Stimulated activated CD4-positive, alpha-beta T cell treated with anti-CD3 and anti-CD28 coated beads, Interleukin-2, amount 100 ng/mL, for 24 hours (primary cell): ENCODE results near the gene UBAC2.
"Not testable (repeated sequence)": the region's sequence is repeated elsewhere in the genome, so short reads cannot be mapped to it uniquely, and the experiment has no call there.

Experiments used
- DNase-seq, 2 donors: peaks; one replicate each; pipeline ENCODE4 v3.0.0-alpha.2; 2020

The UBAC2 gene

GRCh38 chr13:99399623-99399974 lies 198.9 kb downstream of the UBAC2 start:
- DNase-seq, result no peak

- DNase-seq, result no peak
Observed at GRCh38 chr13:99403458-99403971, 202.9 kb downstream of the UBAC2 start.

GRCh38 chr13:99404005-99404755 lies 203.5 kb downstream of the UBAC2 start:
- no peak for DNase-seq

DNA sequence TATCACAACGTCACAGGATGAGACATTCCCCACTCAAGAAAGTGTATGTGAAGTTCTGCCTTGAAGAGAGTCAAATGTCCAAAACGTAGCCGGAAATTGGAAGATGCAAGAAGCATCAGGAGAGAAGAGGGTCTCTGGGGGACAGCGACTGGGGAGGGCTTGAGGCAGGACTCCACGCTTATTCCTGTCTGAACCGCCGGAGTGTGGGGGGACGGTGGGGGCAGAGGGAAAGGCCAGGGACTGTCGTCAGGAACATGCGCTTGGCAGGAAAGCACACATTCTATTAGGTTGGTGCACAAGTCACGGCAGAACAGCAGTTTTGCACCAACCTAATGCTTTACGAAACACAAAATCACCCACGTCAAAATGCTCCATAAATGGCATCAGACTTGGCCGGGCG lies 205.3 kb downstream of the UBAC2 start:
- DNase-seq, result no peak

GRCh38 chr13:99406799-99407201 lies 206.1 kb downstream of the UBAC2 start:
- DNase-seq, result no peak

GRCh38 chr13:99407906-99408702 lies 207.4 kb downstream of the UBAC2 start:
- DNase-seq, result no peak

- DNase-seq, result no peak
Observed at GRCh38 chr13:99408703-99409000, 208.0 kb downstream of the UBAC2 start.

GRCh38 chr13:99409461-99410083 lies 208.9 kb downstream of the UBAC2 start:
- DNase-seq, result not testable (repeated sequence)

GRCh38 chr13:99410646-99411475 lies 210.2 kb downstream of the UBAC2 start:
- DNase-seq, result not testable (repeated sequence)

- DNase-seq, result no peak
Observed at GRCh38 chr13:99412856-99413255, 212.2 kb downstream of the UBAC2 start.

DNA sequence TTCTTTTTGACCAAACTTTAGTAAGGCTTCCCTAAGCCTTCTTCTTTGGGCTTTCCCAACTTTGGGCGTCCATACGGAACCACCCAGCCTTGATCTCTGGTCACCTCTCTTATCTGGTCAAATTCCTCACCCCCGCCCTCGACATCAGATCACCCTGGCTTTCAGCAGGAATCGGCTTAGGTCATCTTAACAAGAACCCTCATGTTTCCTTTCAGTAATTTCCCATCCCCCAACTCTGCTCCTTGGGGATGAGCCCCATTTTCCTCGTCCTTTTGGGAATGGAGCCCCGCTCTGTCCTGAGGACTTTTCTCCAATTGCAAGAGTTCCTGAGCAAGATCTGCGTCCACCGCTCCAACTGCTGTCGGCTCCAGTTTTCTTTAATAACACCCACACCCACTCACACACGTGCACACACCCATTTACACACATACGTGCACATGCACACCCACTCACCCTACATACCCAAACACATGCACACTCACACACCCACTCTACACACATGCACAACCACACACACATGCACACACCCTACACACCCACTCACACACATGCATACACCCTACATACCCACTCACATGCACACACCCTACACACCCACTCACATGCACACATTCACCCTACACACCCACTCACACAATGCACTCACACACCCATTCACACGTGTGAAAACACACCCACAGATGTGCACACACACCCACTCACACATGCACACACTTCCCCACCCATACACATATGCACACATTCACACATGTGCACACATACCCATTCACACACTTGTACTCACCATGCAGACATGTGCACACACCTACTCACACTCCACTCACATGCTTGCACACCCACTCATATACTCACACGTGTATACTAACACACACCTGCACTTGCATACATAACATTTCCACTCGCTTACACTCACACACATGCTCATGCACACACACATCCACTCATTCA lies 213.7 kb downstream of the UBAC2 start:
- no peak for DNase-seq

DNA sequence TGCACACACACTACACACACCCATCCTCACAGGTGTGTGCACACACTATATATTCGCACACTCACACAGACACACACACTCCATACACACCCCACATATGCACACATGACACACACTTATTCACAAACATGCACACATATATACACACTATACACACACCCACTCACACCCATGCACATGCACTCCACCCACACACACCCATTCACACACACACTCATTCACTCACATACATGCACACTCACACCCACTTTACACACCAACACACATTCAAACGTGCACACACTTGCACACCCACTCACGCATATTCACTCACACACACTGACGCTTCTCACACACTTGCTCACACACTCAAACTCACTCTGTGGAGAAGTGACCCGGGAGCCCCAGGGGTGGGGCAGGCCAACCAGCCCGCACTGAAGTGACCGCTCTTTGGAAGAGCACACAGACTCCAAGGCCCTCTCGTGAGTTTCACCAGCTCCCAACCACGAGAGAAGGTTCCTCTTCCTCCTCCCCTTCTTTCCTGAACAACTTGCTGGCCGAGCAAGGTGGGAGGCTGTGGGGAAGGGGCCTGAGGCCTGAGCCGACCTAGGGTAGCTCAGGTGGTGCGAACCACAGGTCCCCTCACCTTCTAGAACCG lies 214.5 kb downstream of the UBAC2 start:
- no peak for DNase-seq

DNA sequence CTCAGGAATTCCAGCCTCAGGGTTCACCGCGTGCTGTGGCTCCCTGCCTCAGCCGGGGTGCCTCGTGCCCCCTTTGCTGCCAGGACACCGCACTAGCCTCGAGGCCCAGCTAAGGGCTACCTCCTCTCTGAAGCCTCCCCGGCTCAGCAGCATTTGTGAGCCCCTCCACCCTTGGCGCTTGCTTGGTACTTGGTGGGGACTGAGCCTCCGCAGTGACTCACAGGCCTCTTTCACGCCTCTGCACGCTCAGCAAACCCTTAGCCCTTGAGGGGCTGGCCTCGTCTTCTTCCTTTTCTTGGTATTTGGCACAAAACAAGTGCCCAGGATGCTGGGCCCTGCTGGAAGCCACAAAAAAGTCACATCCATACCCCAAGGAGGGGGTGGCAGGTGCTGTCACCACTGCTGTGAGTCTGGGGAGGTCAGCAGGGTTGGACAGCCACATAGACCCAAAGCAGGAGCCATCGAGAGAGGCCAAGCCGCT lies 215.2 kb downstream of the UBAC2 start:
- DNase-seq, result peak in 1 of 2 donors; percentile 64

GRCh38 chr13:99416411-99417121 lies 215.9 kb downstream of the UBAC2 start:
- no peak for DNase-seq

DNA sequence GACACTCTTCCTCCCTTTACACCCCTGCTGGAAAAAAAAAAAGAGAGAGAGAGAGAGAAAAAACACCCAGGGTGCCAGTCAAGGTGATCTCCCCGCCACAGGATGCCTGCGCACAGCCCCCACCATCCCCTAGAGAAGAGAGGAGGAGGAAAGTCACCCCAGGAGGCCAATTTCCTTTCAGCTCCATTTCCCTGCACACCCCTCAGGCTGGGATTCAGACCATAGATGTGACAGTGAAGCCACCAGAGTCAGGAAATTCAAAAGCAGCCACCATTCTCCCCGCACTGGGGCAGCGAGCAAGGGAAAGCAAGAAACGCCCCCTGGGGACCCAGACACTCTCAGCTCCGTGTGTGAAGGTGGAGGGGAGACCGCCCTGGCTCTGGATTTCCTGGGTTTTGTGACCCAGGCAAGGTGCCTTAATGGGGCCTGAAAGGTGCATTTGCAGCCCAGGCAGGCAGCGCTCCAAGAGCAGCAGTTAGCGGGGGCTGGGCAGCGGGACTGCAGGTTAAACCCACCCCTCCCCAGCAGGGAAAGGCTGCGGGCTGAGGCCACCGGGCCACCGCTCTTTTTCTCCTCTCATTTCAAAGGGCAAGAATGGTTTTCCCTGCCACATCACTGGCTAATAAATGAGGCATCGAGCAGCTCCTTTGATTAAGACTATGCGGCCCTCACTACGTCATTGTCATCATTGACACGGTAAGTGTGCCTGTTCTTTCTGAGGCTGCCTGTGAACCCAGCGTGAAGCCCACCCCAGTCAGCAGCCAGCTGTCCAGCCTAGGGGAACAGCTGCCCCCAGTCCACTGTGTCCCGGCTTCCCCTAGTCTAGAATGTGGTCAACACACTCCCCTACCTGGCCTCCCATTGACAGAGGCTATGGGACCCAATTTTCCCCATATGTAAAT lies 216.8 kb downstream of the UBAC2 start:
- DNase-seq, result no peak

DNA sequence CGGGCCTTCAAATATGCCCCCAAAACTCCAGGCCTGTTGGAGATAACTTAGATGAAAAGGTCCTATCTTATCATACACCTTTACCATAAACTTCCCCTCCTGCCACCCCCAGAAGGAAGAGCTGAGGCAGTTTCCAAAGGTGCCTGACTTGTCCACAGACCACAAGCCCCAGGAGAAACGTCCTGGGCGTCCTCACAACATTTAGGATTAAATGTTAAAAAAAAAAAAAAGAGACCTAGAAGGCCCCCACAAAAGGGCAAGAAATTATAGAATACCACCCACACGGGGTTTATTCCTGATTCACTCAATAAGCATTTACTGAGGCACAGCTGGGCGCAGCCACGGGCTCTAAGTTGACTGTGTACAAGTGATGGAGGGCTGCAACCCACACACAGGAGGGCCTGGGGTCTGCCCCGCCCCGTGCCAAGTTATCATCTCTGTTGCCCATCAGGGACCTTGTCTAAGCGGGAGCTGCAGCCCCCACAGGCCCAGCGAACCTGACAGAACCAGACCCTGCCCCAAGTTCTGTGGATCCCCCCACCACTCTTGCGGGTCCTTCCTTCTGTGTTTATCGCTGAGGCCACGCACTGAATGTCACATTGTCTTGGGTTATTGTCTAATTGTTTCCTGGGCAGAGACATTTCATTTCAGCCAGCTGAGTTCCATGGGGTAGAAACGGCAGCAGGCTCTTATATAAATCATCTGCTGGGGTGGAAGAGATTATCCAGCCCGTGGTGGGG lies 217.6 kb downstream of the UBAC2 start:
- DNase-seq, result no peak

- no peak for DNase-seq
Observed at GRCh38 chr13:99418843-99419140, 218.1 kb downstream of the UBAC2 start.

DNA sequence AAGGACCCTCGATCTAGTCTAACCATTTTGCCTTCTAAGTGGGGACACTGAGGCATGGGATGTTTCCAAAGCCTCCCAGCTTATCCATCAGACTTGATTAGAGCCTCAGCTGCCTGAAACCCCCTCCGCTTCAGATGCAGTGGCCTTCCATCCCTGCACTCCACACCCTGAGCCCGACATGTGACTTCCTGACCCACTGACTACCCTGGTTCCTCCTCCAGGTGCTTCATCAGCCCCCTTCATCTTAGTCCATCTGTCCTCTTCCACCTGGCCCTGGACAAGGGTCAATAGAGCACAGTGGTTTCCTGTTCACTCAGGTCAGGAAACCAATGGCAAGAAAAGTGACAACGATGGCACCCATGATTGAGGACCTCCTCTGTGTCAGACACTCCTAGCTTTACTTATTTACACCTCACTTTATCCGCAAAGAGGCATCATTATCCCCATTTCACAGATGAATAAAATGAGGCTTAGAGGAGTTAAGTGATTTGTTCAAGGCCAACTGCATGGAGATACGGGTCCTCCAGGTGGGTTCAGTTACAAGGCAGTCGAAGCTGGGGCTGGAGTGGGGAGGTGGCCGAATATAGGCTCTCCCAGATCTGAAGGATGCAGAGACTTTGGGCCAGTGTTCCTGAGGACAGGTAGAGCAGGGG lies 219.1 kb downstream of the UBAC2 start:
- no peak for DNase-seq
